C4-2B (cell line): Measurements from ENCODE around the gene E4F1.

Experiments
- H3K27ac ChIP-seq: fragments of 450-650 bp; 2 replicates; pipeline ENCODE4 v1.5.1; 2017
- CTCF ChIP-seq: fragments of 450-650 bp; conservative IDR thresholded peaks from 2 replicates; pipeline ENCODE4 v1.5.1; 2017; ENCODE audit warnings: mild to moderate bottlenecking
- ZFX ChIP-seq: fragments of 450-650 bp; IDR thresholded peaks from 2 replicates; pipeline ENCODE4 v1.6.1; 2017

The E4F1 gene

GRCh38 chr16:2226245-2226793 lies 2.9 kb downstream of the E4F1 start:
- peak overlapping the region; percentile 93 for H3K27ac ChIP-seq
- no peak for TF ChIP-seq ZFX
- TF ChIP-seq CTCF, result no peak; the same call in 1 of the 2 replicates

- H3K27ac ChIP-seq, result peak overlapping the region; percentile 93
- TF ChIP-seq ZFX (no peak), CTCF (no peak)
Measured at GRCh38 chr16:2226918-2227317, 3.5 kb downstream of the E4F1 start.

GRCh38 chr16:2228161-2228824 lies 4.9 kb downstream of the E4F1 start:
- H3K27ac ChIP-seq, result peak overlapping the region; percentile 93
- TF ChIP-seq ZFX (no peak), CTCF (no peak)

GRCh38 chr16:2229091-2229490 lies 5.7 kb downstream of the E4F1 start:
- TF ChIP-seq ZFX (no peak), CTCF (no peak)
- peak overlapping the region; percentile 93 for H3K27ac ChIP-seq

- no peak for TF ChIP-seq ZFX
- TF ChIP-seq CTCF, result no peak
- H3K27ac ChIP-seq, result peak overlapping the region; percentile 93
Measured at GRCh38 chr16:2229632-2230250, 6.3 kb downstream of the E4F1 start.

- H3K27ac ChIP-seq, result no peak overlapping the region
- TF ChIP-seq ZFX (no peak), CTCF (no peak)
Measured at GRCh38 chr16:2230376-2230775, 7.0 kb downstream of the E4F1 start.
